Common myeloid progenitor, CD34-positive (primary cell): ENCODE measurements around the gene PFN1.

ENCODE experiments used
- CTCF ChIA-PET: fragments of 350-600 bp; sonication (Branson Sonifier 250); formaldehyde crosslinking; loops from one replicate; lab custom pipeline; 2021; ENCODE audit warnings: antibody characterized with exemption; lab: Charles Lee
- POLR2A ChIA-PET: fragments of 350-600 bp; sonication (Branson Sonifier 250); formaldehyde crosslinking; loops from one replicate; lab custom pipeline; 2021; ENCODE audit warnings: antibody characterized with exemption; lab: Charles Lee
- DNase-seq, 3 donors: peaks; one replicate each; pipeline versions ENCODE4 v3.0.0 to v3.0.0-alpha.2; 2013
- H3K27ac ChIP-seq, 2 experiments: 1 replicate in 1 of 2; 2 replicates in 1 of 2; pipeline ENCODE4 v1.7.0; 2013; ENCODE audit warnings: inconsistent platforms in 2 of 2, low read length in 2 of 2, mild to moderate bottlenecking in 2 of 2, low read depth in 1 of 2, moderate library complexity in 1 of 2; ENCODE audit not compliant: severe bottlenecking in 2 of 2, insufficient read depth in 1 of 2, poor library complexity in 1 of 2
- H3K27me3 ChIP-seq, 5 experiments: replicated peaks in 2 of 5; 1 replicate in 3 of 5; 2 replicates in 2 of 5; pipeline versions ENCODE4 v1.6.1 to v1.7.0; 2013; ENCODE audit warnings: low read length in 4 of 5, mild to moderate bottlenecking in 2 of 5, moderate library complexity in 2 of 5, inconsistent platforms in 1 of 5; ENCODE audit not compliant: insufficient read depth in 5 of 5, control insufficient read depth in 4 of 5
- H3K36me3 ChIP-seq, 4 experiments: 1 replicate in 2 of 4; 2 replicates in 2 of 4; pipeline versions ENCODE4 v1.6.1 to v1.7.0; 2013; ENCODE audit warnings: low read length in 3 of 4, control low read depth in 1 of 4, mild to moderate bottlenecking in 1 of 4; ENCODE audit not compliant: control insufficient read depth in 4 of 4, insufficient read depth in 4 of 4
- H3K4me1 ChIP-seq, 4 experiments: 1 replicate in 3 of 4; 2 replicates in 1 of 4; pipeline versions ENCODE4 v1.6.1 to v1.7.1; 2013; ENCODE audit warnings: low read length in 3 of 4, mild to moderate bottlenecking in 3 of 4, control low read depth in 1 of 4, inconsistent platforms in 1 of 4, moderate library complexity in 1 of 4; ENCODE audit not compliant: control insufficient read depth in 4 of 4, insufficient read depth in 4 of 4; ENCODE audit errors: control extremely low read depth in 1 of 4
- H3K4me3 ChIP-seq, 7 experiments: 1 replicate in 4 of 7; 2 replicates in 3 of 7; pipeline versions ENCODE4 v1.5.1 to v1.7.0; 2013; ENCODE audit warnings: mild to moderate bottlenecking in 7 of 7, low read length in 6 of 7, moderate library complexity in 6 of 7, inconsistent platforms in 2 of 7, low read depth in 2 of 7, control low read depth in 1 of 7; ENCODE audit not compliant: insufficient read depth in 4 of 7, control insufficient read depth in 1 of 7; ENCODE audit errors: extremely low read depth in 1 of 7
- H3K9me3 ChIP-seq, 5 experiments: 1 replicate in 4 of 5; 2 replicates in 1 of 5; pipeline versions ENCODE4 v1.6.1 to v1.7.1; 2013; ENCODE audit warnings: low read length in 4 of 5, mild to moderate bottlenecking in 2 of 5, inconsistent platforms in 1 of 5, low read depth in 1 of 5, moderate library complexity in 1 of 5; ENCODE audit not compliant: control insufficient read depth in 4 of 5, insufficient read depth in 2 of 5; ENCODE audit errors: control extremely low read depth in 1 of 5
- WGBS: methylation state at CpG from one replicate; pipeline ENCODE4 v1.1.5; 2013; ENCODE audit not compliant: insufficient coverage; 5-methylcytosine and 5-hydroxymethylcytosine counted together

PFN1 gene

DNA sequence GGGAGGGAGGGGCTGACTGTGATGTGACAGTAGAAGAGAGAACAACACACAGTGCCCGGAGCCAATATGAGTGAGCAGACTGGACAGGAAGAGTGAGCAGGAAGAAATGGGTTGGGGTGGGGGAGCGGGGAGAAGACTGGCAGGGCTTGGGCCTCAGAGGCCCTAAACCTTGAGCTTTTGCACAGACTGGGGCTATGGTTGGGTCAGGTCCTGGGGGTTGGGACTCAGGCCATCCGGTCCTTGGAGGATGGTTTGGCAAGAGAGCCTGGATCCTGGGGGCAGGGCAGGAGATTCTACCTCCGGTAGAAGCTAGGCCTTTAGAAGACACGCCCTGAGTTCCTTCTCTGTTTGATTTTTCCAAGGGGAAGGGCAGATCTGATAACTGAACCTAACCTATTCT is 38.1 kb upstream of the PFN1 start:
- peaks cover 8 to 26% (median 24%) of the 10 kb centered on the region in 4 experiments for H3K4me1 ChIP-seq
- no peaks in the 10 kb centered on the region for H3K27me3 ChIP-seq
- ChIA-PET POLR2A (no interaction called here), CTCF (interaction anchor here (0.7 to 4.5 kb wide), 10 partner anchors 8 to 77 kb away, joined by 3 to 35 read pairs (median 6); partner anchors contain the start of gene SPAG7)
- H3K27ac ChIP-seq, result peak overlapping the region; percentile 40 to 79
- peak overlapping the region in 5 of 7 experiments; percentile 76 to 88 (median 80) for H3K4me3 ChIP-seq
- 35% methylated on average over 3 of the region's 5 CpGs for WGBS
- H3K9me3 ChIP-seq, result no peaks in the 10 kb centered on the region
- DNase-seq, result peak in 1 of 3 donors; percentile 39
- H3K36me3 ChIP-seq, result peaks cover 0 to 18% (median 7%) of the 10 kb centered on the region in 4 experiments

- Histone ChIP-seq H3K36me3 (peaks cover 2 to 32% (median 17%) of the 10 kb centered on the region in 4 experiments), H3K9me3 (no peaks in the 10 kb centered on the region), H3K4me3 (no peak overlapping the region), H3K27ac (no peak overlapping the region), H3K27me3 (no peaks in the 10 kb centered on the region), H3K4me1 (peaks cover 15 to 44% (median 39%) of the 10 kb centered on the region in 4 experiments)
- CTCF ChIA-PET, result interaction anchor here (0.9 kb wide), 1 partner anchor 15 kb away, joined by 4 read pairs; the partner anchor contains the start of genes INCA1 and KIF1C
- POLR2A ChIA-PET, result no interaction called here
- WGBS, result 79% methylated on average over 5 of the region's 5 CpGs
- no peak for DNase-seq
These were observed 34.0 kb upstream of the PFN1 start for GRCh38 chr17:4982305-4982704.

- ChIA-PET CTCF (interaction anchor here (0.7 to 2.1 kb wide), 11 partner anchors 17 to 82 kb away, joined by 3 to 14 read pairs (median 3); no protein-coding TSS in a partner anchor), POLR2A (no interaction called here)
- Histone ChIP-seq H3K9me3 (no peaks in the 10 kb centered on the region), H3K27ac (no peak overlapping the region), H3K4me3 (peak overlapping the region in 1 of 7 experiments; percentile 16), H3K36me3 (peaks cover 2 to 37% (median 20%) of the 10 kb centered on the region in 4 experiments), H3K27me3 (no peaks in the 10 kb centered on the region), H3K4me1 (peaks cover 14 to 33% (median 29%) of the 10 kb centered on the region in 4 experiments)
- WGBS, result 54% methylated on average over 3 of the region's 6 CpGs
- DNase-seq, result peak; percentile 62 to 81 (median 75)
These were observed 32.4 kb upstream of the PFN1 start for GRCh38 chr17:4980644-4981216.

DNA sequence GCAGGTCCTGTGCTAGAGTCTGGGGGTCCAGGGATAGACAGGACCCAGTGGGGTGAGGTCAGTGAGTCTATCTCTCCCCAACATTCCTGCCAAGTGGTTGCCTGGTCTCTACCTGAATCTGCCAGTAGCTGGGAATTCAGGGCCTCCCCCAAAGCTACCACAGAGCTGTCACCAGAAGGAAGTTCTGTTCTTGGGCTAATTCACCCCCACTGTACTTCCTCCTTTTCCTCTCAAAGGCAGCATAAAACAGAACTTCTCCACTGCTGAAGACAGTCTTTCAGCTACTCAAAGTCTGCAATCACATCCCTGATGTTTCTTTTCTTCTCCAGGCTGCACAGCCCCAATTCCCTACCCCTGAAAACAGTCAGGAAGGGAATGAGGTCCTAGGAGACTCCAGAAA is 30.4 kb upstream of the PFN1 start:
- Histone ChIP-seq H3K36me3 (peaks cover 2 to 41% (median 24%) of the 10 kb centered on the region in 4 experiments), H3K27ac (no peak overlapping the region), H3K27me3 (no peaks in the 10 kb centered on the region), H3K9me3 (no peaks in the 10 kb centered on the region), H3K4me1 (peaks cover 14 to 39% (median 29%) of the 10 kb centered on the region in 4 experiments), H3K4me3 (peak overlapping the region in 3 of 7 experiments; percentile 2 to 58 (median 34))
- POLR2A ChIA-PET, result interaction anchor here (1.2 kb wide), 1 partner anchor 9 kb away, joined by 4 read pairs; the partner anchor contains the start of gene CAMTA2
- peak; percentile 57 to 81 (median 76) for DNase-seq
- CTCF ChIA-PET, result interaction anchor here (0.9 to 2.2 kb wide), 8 partner anchors 8 to 76 kb away, joined by 3 to 10 read pairs (median 4); partner anchors contain the start of genes CHRNE and SPAG7

GRCh38 chr17:4974115-4974670 is 25.9 kb upstream of the PFN1 start:
- Histone ChIP-seq H3K27ac (no peak overlapping the region), H3K4me1 (peaks cover 8 to 32% (median 12%) of the 10 kb centered on the region in 4 experiments), H3K9me3 (no peaks in the 10 kb centered on the region), H3K4me3 (no peak overlapping the region), H3K36me3 (peaks cover 7 to 59% (median 38%) of the 10 kb centered on the region in 4 experiments), H3K27me3 (no peaks in the 10 kb centered on the region)
- WGBS, result 98% methylated on average over 5 of the region's 9 CpGs
- no peak for DNase-seq
- ChIA-PET POLR2A (no interaction called here), CTCF (interaction anchor here (1.9 kb wide), 1 partner anchor 13 kb away, joined by 9 read pairs; the partner anchor contains the start of gene CAMTA2)

DNA sequence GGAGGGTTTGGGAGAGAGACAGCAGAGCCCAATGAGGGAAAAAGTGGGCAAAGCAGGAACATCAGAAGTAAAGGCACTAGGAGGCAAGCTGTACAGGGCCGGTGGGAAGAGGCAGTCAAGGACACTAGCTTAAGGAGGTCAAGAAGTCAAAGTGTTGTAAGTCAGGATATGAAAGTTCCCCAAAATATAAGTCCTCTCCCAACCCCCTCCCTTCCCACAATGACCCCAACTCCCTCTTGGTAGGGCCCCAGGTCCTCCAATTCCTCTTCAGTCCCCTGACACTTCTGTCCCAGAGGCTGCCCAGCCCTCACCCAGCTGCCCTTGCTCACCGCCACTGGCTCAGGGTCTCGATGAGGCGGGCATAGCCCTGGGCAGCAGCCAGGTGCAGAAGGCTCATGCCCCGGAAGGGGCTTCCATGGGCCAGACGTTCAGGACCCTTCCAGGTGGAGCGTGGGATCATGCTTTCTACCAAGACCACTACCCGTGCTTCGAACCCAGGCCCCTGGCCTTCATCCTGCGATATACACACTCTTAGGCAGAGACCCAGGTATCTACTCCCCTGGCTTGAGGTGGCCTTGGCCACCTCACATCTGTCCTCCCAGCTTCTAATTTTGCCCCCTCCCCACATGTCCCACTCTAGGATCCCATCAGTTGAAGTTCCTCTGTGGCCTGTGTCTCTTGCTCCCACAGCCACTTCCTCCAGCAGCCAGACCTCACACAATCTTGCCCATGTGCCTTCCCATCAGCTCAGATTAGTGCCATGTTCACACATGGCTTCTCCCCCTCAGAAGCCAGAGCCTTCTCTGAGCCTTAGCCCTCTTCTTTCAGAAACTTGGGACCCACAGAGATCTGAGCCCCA is 25.2 kb upstream of the PFN1 start:
- H3K4me1 ChIP-seq, result peaks cover 3 to 33% (median 12%) of the 10 kb centered on the region in 4 experiments
- no peak for DNase-seq
- H3K4me3 ChIP-seq, result no peak overlapping the region
- WGBS, result over 99% methylated on average over 10 of the region's 10 CpGs
- H3K9me3 ChIP-seq, result no peaks in the 10 kb centered on the region
- peaks cover 7 to 60% (median 38%) of the 10 kb centered on the region in 4 experiments for H3K36me3 ChIP-seq
- CTCF ChIA-PET, result interaction anchor here (2.2 kb wide), 1 partner anchor 14 kb away, joined by 10 read pairs; the partner anchor contains the start of gene CAMTA2
- H3K27ac ChIP-seq, result no peak overlapping the region
- POLR2A ChIA-PET, result no interaction called here
- no peaks in the 10 kb centered on the region for H3K27me3 ChIP-seq
